Mesodermal cell (in vitro differentiated cells): ENCODE results near the gene SHPK.
"Not testable (repeated sequence)": the region's sequence is repeated elsewhere in the genome, so short reads cannot be mapped to it uniquely, and the experiment has no call there.

Source experiments
- H3K27ac ChIP-seq: 2 replicates; pipeline ENCODE4 v1.7.0; 2013; ENCODE audit warnings: mild to moderate bottlenecking, low read depth, low read length, moderate library complexity; ENCODE audit not compliant: severe bottlenecking
- H3K36me3 ChIP-seq: 2 replicates; pipeline ENCODE4 v1.7.1; 2013; ENCODE audit warnings: mild to moderate bottlenecking, low read length, moderate library complexity; ENCODE audit not compliant: control insufficient read depth, insufficient read depth
- H3K4me1 ChIP-seq: one replicate; pipeline ENCODE4 v1.7.1; 2013; ENCODE audit warnings: mild to moderate bottlenecking, low read length; ENCODE audit not compliant: insufficient read depth, control insufficient read depth, poor library complexity, severe bottlenecking
- H3K4me3 ChIP-seq: 2 replicates; pipeline ENCODE4 v1.7.0; 2013; ENCODE audit warnings: low read length, control low read depth, mild to moderate bottlenecking; ENCODE audit not compliant: insufficient read depth, poor library complexity, severe bottlenecking; ENCODE audit errors: extremely low read depth
- H3K9me3 ChIP-seq: 2 replicates; pipeline ENCODE4 v1.7.1; 2013; ENCODE audit warnings: mild to moderate bottlenecking, low read length, moderate library complexity; ENCODE audit not compliant: control insufficient read depth
- WGBS, 2 experiments: methylation state at CpG; one replicate each; pipeline ENCODE4 v1.1.5; 2013; ENCODE audit warnings: missing lambda C conversion rate in 2 of 2; ENCODE audit not compliant: insufficient coverage in 2 of 2; 5-methylcytosine and 5-hydroxymethylcytosine counted together

The SHPK gene

GRCh38 chr17:3565143-3565542 lies 70.9 kb downstream of the SHPK start:
- no peaks in the 10 kb centered on the region for H3K4me1 ChIP-seq
- WGBS, 2 experiments = 100% methylated on average over 1 of the region's 4 CpGs; no CpG with 5 or more reads in 1 of the 2 experiments
- H3K4me3 ChIP-seq = no peak overlapping the region
- peaks cover 6% of the 10 kb centered on the region for H3K36me3 ChIP-seq
- H3K9me3 ChIP-seq = peaks cover 3% of the 10 kb centered on the region
- no peak overlapping the region for H3K27ac ChIP-seq

GRCh38 chr17:3564241-3564640 lies 71.8 kb downstream of the SHPK start:
- 97 to 98% methylated on average over 18 to 22 of the region's 28 CpGs for WGBS, 2 experiments
- H3K27ac ChIP-seq, H3K4me3 ChIP-seq, H3K36me3 ChIP-seq, H3K9me3 ChIP-seq, H3K4me1 ChIP-seq: not testable (repeated sequence)

GRCh38 chr17:3559270-3559645 lies 76.8 kb downstream of the SHPK start:
- no peaks in the 10 kb centered on the region for H3K36me3 ChIP-seq
- WGBS, 2 experiments = 92 to 98% methylated on average over 6 to 7 of the region's 9 CpGs
- no peak overlapping the region for H3K4me3 ChIP-seq
- H3K4me1 ChIP-seq = no peaks in the 10 kb centered on the region
- H3K9me3 ChIP-seq = no peaks in the 10 kb centered on the region
- no peak overlapping the region for H3K27ac ChIP-seq

- 82 to 88% methylated on average over 17 to 18 of the region's 25 CpGs for WGBS, 2 experiments
- Histone ChIP-seq H3K4me3 (no peak overlapping the region), H3K4me1 (no peaks in the 10 kb centered on the region), H3K9me3 (no peaks in the 10 kb centered on the region), H3K36me3 (no peaks in the 10 kb centered on the region), H3K27ac (no peak overlapping the region)
Measured at GRCh38 chr17:3558603-3559269, 77.3 kb downstream of the SHPK start.
